C4-2B (cell line): Measurements from ENCODE around the gene PKM.

Experiments
- CTCF ChIP-seq: fragments of 450-650 bp; conservative IDR thresholded peaks from 2 replicates; pipeline ENCODE4 v1.5.1; 2017; ENCODE audit warnings: mild to moderate bottlenecking
- ZFX ChIP-seq: fragments of 450-650 bp; IDR thresholded peaks from 2 replicates; pipeline ENCODE4 v1.6.1; 2017

GRCh38 chr15:72249142-72249810, 18.3 kb upstream of the PKM start:
- TF ChIP-seq CTCF (no peak), ZFX (no peak)
